Neuronal stem cell (in vitro differentiated cells): ENCODE measurements around the gene TJAP1.

Experiments
- DNase-seq: peaks from one replicate; pipeline ENCODE4 v3.0.0-alpha.2; 2013; ENCODE audit warnings: low spot score
- H2AFZ ChIP-seq: one replicate; pipeline ENCODE4 v1.6.1; 2013; ENCODE audit warnings: mild to moderate bottlenecking, low read length, inconsistent platforms
- H2AK5ac ChIP-seq: 2 replicates; pipeline ENCODE4 v1.6.1; 2013; ENCODE audit warnings: low read depth, mild to moderate bottlenecking, inconsistent platforms, low read length, moderate library complexity, mixed read lengths
- H2BK120ac ChIP-seq: 2 replicates; pipeline ENCODE4 v1.6.1; 2013; ENCODE audit warnings: low read depth, mild to moderate bottlenecking, inconsistent platforms, low read length, moderate library complexity, mixed read lengths
- H2BK12ac ChIP-seq: one replicate; pipeline ENCODE4 v1.6.1; 2013; ENCODE audit warnings: low read length, inconsistent platforms
- H2BK15ac ChIP-seq: 2 replicates; pipeline ENCODE4 v1.6.1; 2013; ENCODE audit warnings: mild to moderate bottlenecking, low read length, inconsistent platforms, mixed read lengths
- H2BK5ac ChIP-seq: one replicate; pipeline ENCODE4 v1.6.1; 2013; ENCODE audit warnings: inconsistent platforms, mild to moderate bottlenecking, low read length, moderate library complexity
- H3K14ac ChIP-seq: one replicate; pipeline ENCODE4 v1.6.1; 2013; ENCODE audit warnings: low read length, inconsistent platforms
- H3K18ac ChIP-seq: 2 replicates; pipeline ENCODE4 v1.6.1; 2013; ENCODE audit warnings: low read length, inconsistent platforms
- H3K23ac ChIP-seq: 2 replicates; pipeline ENCODE4 v1.6.1; 2013; ENCODE audit warnings: low read depth, mild to moderate bottlenecking, mixed read lengths, low read length, inconsistent platforms; ENCODE audit not compliant: poor library complexity
- H3K27ac ChIP-seq: replicated peaks from 3 replicates; pipeline ENCODE4 v1.5.1; 2013; ENCODE audit warnings: low read length, inconsistent platforms
- H3K27me3 ChIP-seq, 3 experiments: 2 replicates each; pipeline ENCODE4 v1.6.1; 2013; ENCODE audit warnings: low read length in 3 of 3, mild to moderate bottlenecking in 2 of 3, inconsistent platforms in 1 of 3, low read depth in 1 of 3, mixed read lengths in 1 of 3, moderate library complexity in 1 of 3; ENCODE audit not compliant: control insufficient read depth in 3 of 3, insufficient read depth in 3 of 3
- H3K36me3 ChIP-seq, 2 donors: replicated peaks in 1 of 2; 2 replicates each; pipeline ENCODE4 v1.6.1; 2013; ENCODE audit warnings: low read length in 2 of 2; ENCODE audit not compliant: control insufficient read depth in 2 of 2, insufficient read depth in 2 of 2
- H3K4ac ChIP-seq: 2 replicates; pipeline ENCODE4 v1.6.1; 2013; ENCODE audit warnings: inconsistent platforms, mild to moderate bottlenecking, low read length, moderate library complexity
- H3K4me1 ChIP-seq, 2 donors: 1 replicate in 1 of 2; 2 replicates in 1 of 2; pipeline ENCODE4 v1.6.1; 2013; ENCODE audit warnings: low read length in 2 of 2, low read depth in 1 of 2; ENCODE audit not compliant: control insufficient read depth in 2 of 2, insufficient read depth in 1 of 2
- H3K4me2 ChIP-seq: one replicate; pipeline ENCODE4 v1.6.1; 2013; ENCODE audit warnings: mild to moderate bottlenecking, low read length, inconsistent platforms; ENCODE audit not compliant: insufficient read depth, poor library complexity, severe bottlenecking
- H3K4me3 ChIP-seq, 2 donors: 2 replicates each; pipeline ENCODE4 v1.5.1; 2013; ENCODE audit warnings: low read length in 2 of 2, mild to moderate bottlenecking in 2 of 2, inconsistent platforms in 1 of 2, moderate library complexity in 1 of 2
- H3K79me1 ChIP-seq: one replicate; pipeline ENCODE4 v1.6.1; 2013; ENCODE audit warnings: low read depth, mild to moderate bottlenecking, inconsistent platforms, low read length, moderate library complexity
- H3K9ac ChIP-seq: one replicate; pipeline ENCODE4 v1.6.1; 2013; ENCODE audit warnings: mild to moderate bottlenecking, low read depth, low read length, inconsistent platforms; ENCODE audit not compliant: poor library complexity
- H3K9me3 ChIP-seq, 2 donors: replicated peaks in 1 of 2; 2 replicates each; pipeline versions ENCODE3 to v1.6.1; 2013; ENCODE audit warnings: low read length in 2 of 2, mild to moderate bottlenecking in 2 of 2, inconsistent platforms in 1 of 2, low read depth in 1 of 2, mixed read lengths in 1 of 2, moderate library complexity in 1 of 2; ENCODE audit not compliant: control insufficient read depth in 2 of 2, insufficient read depth in 1 of 2
- H4K8ac ChIP-seq: one replicate; pipeline ENCODE4 v1.6.1; 2013; ENCODE audit warnings: low read depth, mild to moderate bottlenecking, inconsistent platforms, low read length, moderate library complexity
- H4K91ac ChIP-seq: one replicate; pipeline ENCODE4 v1.6.1; 2013; ENCODE audit warnings: low read length, low read depth, mild to moderate bottlenecking, inconsistent platforms; ENCODE audit not compliant: poor library complexity
- WGBS, 2 donors: extraction: QIAGEN DNeasy Blood & Tissue Kit; methylation state at CpG; one replicate each; pipeline ENCODE4 v1.1.7; 2013; ENCODE audit warnings: missing lambda C conversion rate in 2 of 2, mixed read lengths in 1 of 2; ENCODE audit not compliant: insufficient read length in 2 of 2, insufficient replicate concordance in 1 of 2; ENCODE audit errors: extremely low coverage in 2 of 2; 5-methylcytosine and 5-hydroxymethylcytosine counted together

Gene TJAP1

GRCh38 chr6:43432009-43432945 lies 45.1 kb upstream of the TJAP1 start:
- H4K8ac ChIP-seq: no peak overlapping the region
- H3K79me1 ChIP-seq: peaks cover 2% of the 10 kb centered on the region
- peaks cover 0 to 15% of the 10 kb centered on the region in 2 donors for H3K4me1 ChIP-seq
- no peaks in the 10 kb centered on the region for H3K9me3 ChIP-seq
- H2BK120ac ChIP-seq: no peak overlapping the region
- no peak overlapping the region for H3K14ac ChIP-seq
- H2AK5ac ChIP-seq: no peak overlapping the region
- no peak for DNase-seq
- H3K4ac ChIP-seq: no peak overlapping the region
- H3K4me2 ChIP-seq: no peak overlapping the region
- H3K36me3 ChIP-seq: peaks cover 8 to 25% of the 10 kb centered on the region in 2 donors
- H3K27ac ChIP-seq: no peak overlapping the region
- H4K91ac ChIP-seq: no peak overlapping the region
- H2AFZ ChIP-seq: no peak overlapping the region
- WGBS, 2 donors: no CpG with 5 or more reads among the region's 19 CpGs
- no peak overlapping the region for H3K18ac ChIP-seq
- no peak overlapping the region for H2BK12ac ChIP-seq
- no peaks in the 10 kb centered on the region for H3K27me3 ChIP-seq
- H2BK15ac ChIP-seq: no peak overlapping the region
- peak overlapping the region; percentile 10 for H3K23ac ChIP-seq
- H3K9ac ChIP-seq: peak overlapping the region; percentile 13
- H2BK5ac ChIP-seq: peak overlapping the region; percentile 58
- no peak overlapping the region for H3K4me3 ChIP-seq

- Histone ChIP-seq H3K36me3 (peaks cover 8 to 25% of the 10 kb centered on the region in 2 donors), H3K9ac (no peak overlapping the region), H3K27ac (no peak overlapping the region), H2AK5ac (no peak overlapping the region), H2BK12ac (no peak overlapping the region), H4K91ac (no peak overlapping the region), H3K4me1 (peaks cover 0 to 15% of the 10 kb centered on the region in 2 donors), H4K8ac (no peak overlapping the region), H3K14ac (no peak overlapping the region), H2BK15ac (no peak overlapping the region), H3K79me1 (peaks cover 2% of the 10 kb centered on the region), H2AFZ (no peak overlapping the region), H3K18ac (no peak overlapping the region), H2BK5ac (peak overlapping the region; percentile 58), H3K4me3 (no peak overlapping the region), H3K23ac (peak overlapping the region; percentile 38), H3K4me2 (no peak overlapping the region), H3K9me3 (no peaks in the 10 kb centered on the region), H2BK120ac (no peak overlapping the region), H3K27me3 (no peaks in the 10 kb centered on the region), H3K4ac (no peak overlapping the region)
- DNase-seq: no peak
- no CpG with 5 or more reads among the region's 8 CpGs for WGBS, 2 donors
Observed at GRCh38 chr6:43433148-43433547, 44.2 kb upstream of the TJAP1 start.

DNA sequence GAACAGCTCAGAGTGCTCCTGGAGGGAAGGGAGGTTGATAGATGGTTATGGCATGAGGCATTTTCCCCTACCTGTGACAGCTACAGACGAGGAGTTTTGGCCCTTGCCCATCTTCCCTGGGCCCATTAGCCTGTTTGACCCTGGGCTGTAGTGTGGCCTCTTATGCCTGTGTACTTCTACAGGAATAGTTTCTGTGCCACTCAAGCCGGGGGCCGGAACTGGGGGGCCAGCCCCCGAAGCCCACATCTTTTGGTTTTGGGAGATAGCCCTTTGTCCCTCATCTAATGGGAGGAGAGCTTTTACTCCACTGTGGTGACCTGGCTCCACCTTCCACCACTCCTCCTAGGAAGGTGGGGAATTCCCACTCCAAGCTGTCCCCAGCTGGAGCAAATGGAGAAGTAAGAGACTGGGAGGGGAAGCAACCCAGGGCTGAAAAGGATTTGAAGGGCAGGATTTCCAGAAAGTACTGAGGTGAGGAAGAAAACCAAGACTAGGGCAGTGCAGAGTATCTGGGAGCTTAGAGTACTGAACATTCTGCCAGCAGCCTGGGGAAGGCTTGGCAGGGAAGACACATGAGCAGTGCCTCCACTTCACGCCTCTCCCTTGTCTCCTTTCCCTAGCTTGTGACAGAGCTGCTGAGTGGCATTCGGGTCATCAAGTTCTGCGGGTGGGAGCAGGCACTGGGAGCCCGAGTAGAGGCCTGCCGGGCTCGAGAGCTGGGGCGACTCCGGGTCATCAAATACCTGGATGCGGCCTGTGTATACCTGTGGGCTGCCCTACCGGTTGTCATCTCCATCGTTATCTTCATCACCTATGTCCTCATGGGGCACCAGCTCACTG lies 43.1 kb upstream of the TJAP1 start:
- no peak overlapping the region for H3K4ac ChIP-seq
- no peak overlapping the region for H2AK5ac ChIP-seq
- no peak overlapping the region for H3K4me2 ChIP-seq
- no peak overlapping the region for H4K91ac ChIP-seq
- H3K23ac ChIP-seq: no peak overlapping the region
- H3K9me3 ChIP-seq: no peaks in the 10 kb centered on the region
- no peak overlapping the region for H2BK15ac ChIP-seq
- H3K36me3 ChIP-seq: peaks cover 8 to 25% of the 10 kb centered on the region in 2 donors
- no peak overlapping the region for H2BK5ac ChIP-seq
- no peaks in the 10 kb centered on the region for H3K27me3 ChIP-seq
- no peak overlapping the region for H4K8ac ChIP-seq
- no CpG with 5 or more reads among the region's 15 CpGs for WGBS, 2 donors
- no peak overlapping the region for H3K27ac ChIP-seq
- no peak for DNase-seq
- H2BK120ac ChIP-seq: no peak overlapping the region
- H2AFZ ChIP-seq: no peak overlapping the region
- no peak overlapping the region for H3K18ac ChIP-seq
- no peak overlapping the region for H3K14ac ChIP-seq
- no peak overlapping the region for H3K4me3 ChIP-seq
- H3K79me1 ChIP-seq: peaks cover 2% of the 10 kb centered on the region
- no peak overlapping the region for H3K9ac ChIP-seq
- H2BK12ac ChIP-seq: no peak overlapping the region
- peaks cover 0 to 11% of the 10 kb centered on the region in 2 donors for H3K4me1 ChIP-seq

- Histone ChIP-seq H3K14ac (no peak overlapping the region), H2AK5ac (no peak overlapping the region), H2BK120ac (no peak overlapping the region), H3K4me1 (peaks cover 0 to 11% of the 10 kb centered on the region in 2 donors), H3K9me3 (no peaks in the 10 kb centered on the region), H2AFZ (no peak overlapping the region), H2BK12ac (no peak overlapping the region), H3K9ac (no peak overlapping the region), H3K27me3 (no peaks in the 10 kb centered on the region), H3K18ac (no peak overlapping the region), H3K4me3 (no peak overlapping the region), H2BK15ac (no peak overlapping the region), H4K91ac (no peak overlapping the region), H3K27ac (no peak overlapping the region), H3K23ac (no peak overlapping the region), H3K36me3 (peaks cover 8 to 25% of the 10 kb centered on the region in 2 donors), H3K79me1 (peaks cover 2% of the 10 kb centered on the region), H4K8ac (no peak overlapping the region), H3K4ac (no peak overlapping the region), H2BK5ac (no peak overlapping the region), H3K4me2 (no peak overlapping the region)
- DNase-seq: no peak
- no CpG with 5 or more reads among the region's 4 CpGs for WGBS, 2 donors
Observed at GRCh38 chr6:43434943-43435342, 42.4 kb upstream of the TJAP1 start.
